Activated naive CD4-positive, alpha-beta T cell treated with anti-CD3 and anti-CD28 coated beads, Interleukin-2, amount 10 ng/mL, durations not matched to agents 7 days and 5 days (primary cell): ENCODE data around the gene KIF3A.
"Not testable (repeated sequence)": the region's sequence is repeated elsewhere in the genome, so short reads cannot be mapped to it uniquely, and the experiment has no call there.

Source experiments
- CTCF ChIA-PET: fragments of 350-600 bp; sonication (Branson Sonifier 250); formaldehyde crosslinking; loops from one replicate; lab custom pipeline; 2021; ENCODE audit warnings: antibody characterized with exemption; lab: Charles Lee
- DNase-seq: peaks from one replicate; pipeline ENCODE4 v3.0.0-alpha.2; 2020
- H3K27ac Mint-ChIP-seq: one replicate; pipeline ENCODE4 v1.8.0; 2021; ENCODE audit warnings: mild to moderate bottlenecking, moderate library complexity, mixed read lengths
- H3K27me3 Mint-ChIP-seq: one replicate; pipeline ENCODE4 v1.8.0; 2021; ENCODE audit warnings: mild to moderate bottlenecking, mixed read lengths
- H3K36me3 Mint-ChIP-seq: one replicate; pipeline ENCODE4 v1.8.0; 2021; ENCODE audit warnings: mixed read lengths
- H3K4me1 Mint-ChIP-seq: one replicate; pipeline ENCODE4 v1.8.0; 2021; ENCODE audit warnings: mixed read lengths
- H3K4me3 Mint-ChIP-seq: one replicate; pipeline ENCODE4 v1.8.0; 2021; ENCODE audit warnings: mild to moderate bottlenecking, moderate library complexity, mixed read lengths
- H3K9me3 Mint-ChIP-seq: one replicate; pipeline ENCODE4 v1.8.0; 2021; ENCODE audit warnings: mixed read lengths

KIF3A gene

GRCh38 chr5:132691755-132692631 is 45.4 kb downstream of the KIF3A start:
- peaks cover 28% of the 10 kb centered on the region for H3K4me1 Mint-ChIP-seq
- H3K9me3 Mint-ChIP-seq, H3K27me3 Mint-ChIP-seq, DNase-seq, CTCF ChIA-PET, H3K36me3 Mint-ChIP-seq, H3K27ac Mint-ChIP-seq, H3K4me3 Mint-ChIP-seq: not testable (repeated sequence)

GRCh38 chr5:132690156-132690555 is 47.2 kb downstream of the KIF3A start:
- peaks cover 37% of the 10 kb centered on the region for H3K4me1 Mint-ChIP-seq
- no peak for DNase-seq
- CTCF ChIA-PET, result interaction anchor here (1.2 kb wide), 1 partner anchor 21 kb away, joined by 3 read pairs; no protein-coding TSS in a partner anchor
- no peaks in the 10 kb centered on the region for H3K36me3 Mint-ChIP-seq
- H3K27ac Mint-ChIP-seq, result no peak overlapping the region
- no peak overlapping the region for H3K4me3 Mint-ChIP-seq
- no peaks in the 10 kb centered on the region for H3K9me3 Mint-ChIP-seq
- H3K27me3 Mint-ChIP-seq, result peaks cover 8% of the 10 kb centered on the region

GRCh38 chr5:132689513-132689912 is 47.8 kb downstream of the KIF3A start:
- Mint-ChIP-seq H3K4me1 (peaks cover 41% of the 10 kb centered on the region), H3K4me3 (no peak overlapping the region), H3K27ac (no peak overlapping the region), H3K36me3 (no peaks in the 10 kb centered on the region), H3K9me3 (no peaks in the 10 kb centered on the region), H3K27me3 (peaks cover 8% of the 10 kb centered on the region)
- CTCF ChIA-PET, result interaction anchor here (1.2 kb wide), 1 partner anchor 22 kb away, joined by 3 read pairs; no protein-coding TSS in a partner anchor
- DNase-seq, result no peak

- CTCF ChIA-PET, result no interaction called here
- H3K4me3 Mint-ChIP-seq, result no peak overlapping the region
- H3K27me3 Mint-ChIP-seq, result peaks cover 8% of the 10 kb centered on the region
- H3K4me1 Mint-ChIP-seq, result peaks cover 44% of the 10 kb centered on the region
- H3K27ac Mint-ChIP-seq, result peak overlapping the region; percentile 49
- no peaks in the 10 kb centered on the region for H3K36me3 Mint-ChIP-seq
- H3K9me3 Mint-ChIP-seq, result no peaks in the 10 kb centered on the region
- DNase-seq, result no peak
These were observed 48.6 kb downstream of the KIF3A start for GRCh38 chr5:132688536-132689339.

GRCh38 chr5:132687995-132688394 is 49.4 kb downstream of the KIF3A start:
- peak; percentile 67 for DNase-seq
- H3K4me3 Mint-ChIP-seq, result no peak overlapping the region
- no peaks in the 10 kb centered on the region for H3K9me3 Mint-ChIP-seq
- CTCF ChIA-PET, result no interaction called here
- H3K36me3 Mint-ChIP-seq, result no peaks in the 10 kb centered on the region
- peaks cover 8% of the 10 kb centered on the region for H3K27me3 Mint-ChIP-seq
- H3K4me1 Mint-ChIP-seq, result peaks cover 44% of the 10 kb centered on the region
- H3K27ac Mint-ChIP-seq, result peak overlapping the region; percentile 49

- CTCF ChIA-PET, result interaction anchor here (0.6 to 1.1 kb wide), 2 partner anchors 127 to 159 kb away, joined by 3 read pairs; no protein-coding TSS in a partner anchor
- H3K27ac Mint-ChIP-seq, result no peak overlapping the region
These were observed 51.2 kb downstream of the KIF3A start for GRCh38 chr5:132686193-132686592.

GRCh38 chr5:132684922-132685720 is 52.2 kb downstream of the KIF3A start:
- H3K27ac Mint-ChIP-seq, result no peak overlapping the region
- H3K4me3 Mint-ChIP-seq, result no peak overlapping the region
- H3K9me3 Mint-ChIP-seq, result no peaks in the 10 kb centered on the region
- no peak for DNase-seq
- CTCF ChIA-PET, result interaction anchor here (0.6 to 0.9 kb wide), 2 partner anchors 170 to 298 kb away, joined by 3 read pairs; no protein-coding TSS in a partner anchor
- peaks cover 37% of the 10 kb centered on the region for H3K4me1 Mint-ChIP-seq
- no peaks in the 10 kb centered on the region for H3K36me3 Mint-ChIP-seq
- H3K27me3 Mint-ChIP-seq, result peaks cover 12% of the 10 kb centered on the region

More at GRCh38 chr5:132686193-132686592, 51.2 kb downstream of the KIF3A start:
- no peaks in the 10 kb centered on the region for H3K9me3 Mint-ChIP-seq
- H3K4me3 Mint-ChIP-seq, result no peak overlapping the region
- H3K36me3 Mint-ChIP-seq, result no peaks in the 10 kb centered on the region
- H3K27me3 Mint-ChIP-seq, result peaks cover 8% of the 10 kb centered on the region
- no peak for DNase-seq
- peaks cover 37% of the 10 kb centered on the region for H3K4me1 Mint-ChIP-seq

- CTCF ChIA-PET, result interaction anchor here (0.9 kb wide), 1 partner anchor 170 kb away, joined by 3 read pairs; no protein-coding TSS in a partner anchor
- H3K9me3 Mint-ChIP-seq, result no peaks in the 10 kb centered on the region
- no peaks in the 10 kb centered on the region for H3K36me3 Mint-ChIP-seq
- no peak overlapping the region for H3K4me3 Mint-ChIP-seq
- H3K4me1 Mint-ChIP-seq, result peaks cover 35% of the 10 kb centered on the region
- no peak overlapping the region for H3K27ac Mint-ChIP-seq
- peaks cover 12% of the 10 kb centered on the region for H3K27me3 Mint-ChIP-seq
- DNase-seq, result no peak
These were observed 52.9 kb downstream of the KIF3A start for GRCh38 chr5:132684491-132684890.

- Mint-ChIP-seq H3K27me3 (peaks cover 21% of the 10 kb centered on the region), H3K4me1 (peaks cover 16% of the 10 kb centered on the region), H3K27ac (no peak overlapping the region), H3K9me3 (no peaks in the 10 kb centered on the region), H3K4me3 (no peak overlapping the region), H3K36me3 (no peaks in the 10 kb centered on the region)
- CTCF ChIA-PET, result interaction anchor here (1.1 kb wide), 1 partner anchor 38 kb away, joined by 3 read pairs; no protein-coding TSS in a partner anchor
- DNase-seq, result no peak
These were observed 55.4 kb downstream of the KIF3A start for GRCh38 chr5:132681983-132682382.

- no peak overlapping the region for H3K27ac Mint-ChIP-seq
- peaks cover 26% of the 10 kb centered on the region for H3K27me3 Mint-ChIP-seq
- no peaks in the 10 kb centered on the region for H3K36me3 Mint-ChIP-seq
- no peak for DNase-seq
- CTCF ChIA-PET, result interaction anchor here (1.1 kb wide), 1 partner anchor 37 kb away, joined by 3 read pairs; no protein-coding TSS in a partner anchor
- H3K4me3 Mint-ChIP-seq, result no peak overlapping the region
- H3K9me3 Mint-ChIP-seq, result no peaks in the 10 kb centered on the region
- H3K4me1 Mint-ChIP-seq, result peaks cover 15% of the 10 kb centered on the region
These were observed 55.9 kb downstream of the KIF3A start for GRCh38 chr5:132681476-132681831.

GRCh38 chr5:132680780-132681475 is 56.4 kb downstream of the KIF3A start:
- CTCF ChIA-PET, result interaction anchor here (1.1 kb wide), 1 partner anchor 37 kb away, joined by 3 read pairs; no protein-coding TSS in a partner anchor
- no peak overlapping the region for H3K27ac Mint-ChIP-seq

GRCh38 chr5:132679717-132680380 is 57.5 kb downstream of the KIF3A start:
- no peak overlapping the region for H3K4me3 Mint-ChIP-seq
- DNase-seq, result no peak
- CTCF ChIA-PET, result no interaction called here
- H3K9me3 Mint-ChIP-seq, result no peaks in the 10 kb centered on the region
- H3K4me1 Mint-ChIP-seq, result peaks cover 14% of the 10 kb centered on the region
- no peaks in the 10 kb centered on the region for H3K36me3 Mint-ChIP-seq
- no peak overlapping the region for H3K27ac Mint-ChIP-seq
- peaks cover 25% of the 10 kb centered on the region for H3K27me3 Mint-ChIP-seq

More at GRCh38 chr5:132680780-132681475, 56.4 kb downstream of the KIF3A start:
- H3K4me3 Mint-ChIP-seq, result no peak overlapping the region
- H3K27me3 Mint-ChIP-seq, result peaks cover 25% of the 10 kb centered on the region
- peaks cover 13% of the 10 kb centered on the region for H3K4me1 Mint-ChIP-seq
- no peaks in the 10 kb centered on the region for H3K9me3 Mint-ChIP-seq
- no peak for DNase-seq
- no peaks in the 10 kb centered on the region for H3K36me3 Mint-ChIP-seq
